Right cardiac atrium (tissue), 5 donors: ENCODE data around the gene TSPAN18. TPM values are rescaled to one million over a fixed set of nuclear protein-coding genes. Genes with fewer than 3 reads are reported as not detected.

Source experiments
- ATAC-seq, 2 donors: fragments of 200-7000 bp; cut with Tn5 transposase; one replicate each; pipeline versions ENCODE4 v1.8.0 to v1.9.1; 2020; ENCODE audit warnings: moderate library complexity in 2 of 2, mild to moderate bottlenecking in 1 of 2
- DNase-seq, 3 donors: peaks; one replicate each; pipeline ENCODE4 v3.0.0-alpha.2; 2020
- H3K27ac ChIP-seq: one replicate; pipeline ENCODE4 v1.5.1; 2013; ENCODE audit warnings: mild to moderate bottlenecking, low read length, control low read depth, moderate library complexity
- H3K27me3 ChIP-seq: one replicate; pipeline ENCODE4 v1.6.1; 2013; ENCODE audit not compliant: control insufficient read depth, insufficient read depth
- H3K4me1 ChIP-seq: one replicate; pipeline ENCODE4 v1.6.1; 2013; ENCODE audit warnings: low read length; ENCODE audit not compliant: control insufficient read depth, insufficient read depth
- H3K4me3 ChIP-seq: one replicate; pipeline ENCODE4 v1.5.1; 2013; ENCODE audit warnings: low read length, control low read depth
- H3K9me3 ChIP-seq: one replicate; pipeline ENCODE4 v1.6.1; 2013; ENCODE audit warnings: low read length; ENCODE audit not compliant: control insufficient read depth
- WGBS: extraction: QIAGEN DNeasy Blood & Tissue Kit; methylation state at CpG from one replicate; pipeline ENCODE4 v1.1.7; 2013; 5-methylcytosine and 5-hydroxymethylcytosine counted together
- intact Hi-C, 4 donors: fragments of 100-400 bp; cut with DNase I; formaldehyde crosslinking; loops; one replicate each; pipeline versions ENCODE4 v1.11.0 to v1.14.0; 2022 to 2023
- polyA plus RNA-seq: library from polyadenylated mRNA; stranded (reverse); fragments of 200-250 nt; gene quantifications from one replicate; pipeline ENCODE4 v1.2.3, GENCODE V29; 2013
- total RNA-seq, 4 donors: library from RNA; stranded (reverse); fragmentation: NEBNext Ultra II Directional; extraction: Animal tissue kit (Norgen Biotek cat#: 25700); gene quantifications; one replicate each; pipeline ENCODE4 v1.2.1, GENCODE V29; 2021
- donor health status: healthy with polysubstance abuse.
- donor health status: DM: no; HTN: yes; CAD: no.
- donor health status: DM: no; HTN: no; CAD: no.
- donor health status: DM: no; HTN: yes; CAD: no; lungs with severe emphysema.
- donor health status: DM: yes; HTN: yes; CAD: no.

Gene TSPAN18
- total and polyA plus RNA-seq, 5 donors = 120 to 236 (median 192) TPM

- Histone ChIP-seq H3K27me3 (no peaks in the 10 kb centered on the region), H3K27ac (no peak overlapping the region), H3K4me3 (no peak overlapping the region), H3K4me1 (peaks cover 6% of the 10 kb centered on the region), H3K9me3 (no peaks in the 10 kb centered on the region)
- intact Hi-C loops = no loop called here
- DNase-seq = no peak
- 52% methylated on average over 10 of the region's 10 CpGs for WGBS
- no peak for ATAC-seq
Observed at GRCh38 chr11:44799012-44799411, 72.2 kb downstream of the TSPAN18 start.

DNA sequence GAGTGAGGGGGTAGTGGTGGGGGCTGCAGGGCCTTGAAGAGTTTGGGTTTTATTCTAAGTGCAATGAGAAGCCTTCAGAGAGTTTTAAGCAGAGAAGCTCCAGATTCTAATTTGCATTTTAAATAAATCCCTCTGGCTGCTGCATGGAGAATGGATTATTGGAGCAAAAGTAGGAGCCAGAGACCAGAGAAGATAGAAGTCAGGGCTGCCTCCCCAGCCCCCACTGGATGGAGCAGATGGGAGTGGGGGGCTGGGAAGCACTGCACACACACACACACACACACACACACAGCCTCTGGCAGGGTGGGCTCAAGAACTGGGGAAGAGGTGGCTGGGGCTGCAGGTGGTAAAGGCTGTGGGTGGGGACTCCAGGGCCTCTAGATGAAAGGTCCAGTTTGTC is 75.6 kb downstream of the TSPAN18 start:
- DNase-seq = no peak
- intact Hi-C loops = no loop called here
- Histone ChIP-seq H3K4me3 (no peak overlapping the region), H3K27ac (no peak overlapping the region), H3K4me1 (peaks cover 12% of the 10 kb centered on the region), H3K27me3 (no peaks in the 10 kb centered on the region), H3K9me3 (no peaks in the 10 kb centered on the region)
- ATAC-seq = no peak

DNA sequence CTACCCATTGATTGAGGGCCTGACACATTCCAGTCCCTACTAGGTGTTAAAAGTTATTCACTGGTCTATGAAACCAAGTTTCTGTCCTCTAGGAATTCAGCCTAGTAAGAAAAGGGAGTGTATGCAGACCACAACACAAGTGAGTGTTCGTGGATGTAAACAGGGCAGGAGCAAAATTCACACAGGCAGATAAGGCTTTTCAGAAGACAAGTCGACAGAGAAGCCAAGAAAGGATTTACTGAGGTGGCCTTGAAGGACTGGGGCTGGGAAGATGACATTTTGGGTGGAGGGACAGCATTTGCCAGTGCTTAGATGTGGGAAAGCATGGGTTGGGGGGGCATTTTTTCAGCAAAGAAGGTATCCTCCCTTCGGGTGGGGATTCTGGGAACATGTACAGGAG is 76.2 kb downstream of the TSPAN18 start:
- intact Hi-C loops = no loop called here
- H3K9me3 ChIP-seq = no peaks in the 10 kb centered on the region
- DNase-seq (no peak), ATAC-seq (no peak)
- peaks cover 16% of the 10 kb centered on the region for H3K4me1 ChIP-seq
- H3K27ac ChIP-seq = no peak overlapping the region
- WGBS = 63% methylated on average over 3 of the region's 3 CpGs
- no peaks in the 10 kb centered on the region for H3K27me3 ChIP-seq
- no peak overlapping the region for H3K4me3 ChIP-seq

DNA sequence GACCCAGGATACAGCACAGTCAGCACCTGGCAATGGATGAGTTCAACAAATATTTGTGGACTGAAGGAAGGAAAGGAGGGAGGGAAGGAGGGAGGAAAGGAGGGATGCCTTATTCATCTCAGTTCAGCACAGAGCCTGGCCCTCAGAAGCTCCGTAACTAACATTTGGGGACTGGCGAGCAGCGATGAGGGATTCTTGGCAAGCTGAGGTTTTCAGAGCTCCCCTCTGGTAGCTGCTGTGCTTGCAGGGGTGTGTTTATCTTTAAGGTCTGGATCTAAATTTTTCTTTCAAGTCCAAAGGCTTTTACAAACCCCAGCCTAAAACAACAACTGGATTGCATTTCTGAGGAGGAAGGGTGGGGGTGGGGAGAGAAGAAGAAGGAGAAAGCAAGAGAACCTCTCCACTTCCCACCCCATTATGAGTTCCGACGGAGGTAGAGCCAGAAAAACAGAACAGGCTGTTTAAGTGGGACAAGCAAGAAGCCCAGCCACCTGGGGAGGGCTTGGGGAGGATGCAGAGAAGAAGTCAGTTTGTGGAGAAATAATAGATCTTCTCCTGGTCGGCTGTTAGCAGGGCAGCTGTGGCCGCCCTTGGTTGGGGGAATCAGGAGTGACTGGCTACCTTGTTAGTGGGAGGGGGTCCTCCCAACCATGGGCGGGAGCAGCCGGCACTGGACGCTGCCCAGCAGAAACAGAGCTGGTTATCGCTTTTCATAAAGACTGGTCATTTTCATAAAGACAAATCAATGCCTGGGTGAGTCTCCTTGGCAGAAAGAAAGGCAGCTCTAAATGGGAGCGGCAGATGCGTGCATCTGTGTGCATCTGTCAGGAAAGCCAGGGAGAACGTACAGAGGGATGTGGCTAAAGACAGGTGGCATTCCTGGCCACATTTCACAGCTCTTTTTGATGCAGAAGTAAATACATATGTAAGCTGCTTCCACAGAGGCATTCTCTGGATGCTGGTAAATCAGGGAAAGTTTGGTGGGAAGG is 78.0 kb downstream of the TSPAN18 start:
- 35% methylated on average over 14 of the region's 14 CpGs for WGBS
- Histone ChIP-seq H3K4me3 (no peak overlapping the region), H3K27ac (peak overlapping the region; percentile 10), H3K27me3 (no peaks in the 10 kb centered on the region), H3K4me1 (peaks cover 11% of the 10 kb centered on the region), H3K9me3 (no peaks in the 10 kb centered on the region)
- ATAC-seq = peak; percentile 12 to 43
- intact Hi-C loops = no loop called here
- DNase-seq = peak in 1 of 3 donors; percentile 33

GRCh38 chr11:44805596-44805995 is 78.8 kb downstream of the TSPAN18 start:
- Histone ChIP-seq H3K4me1 (peaks cover 10% of the 10 kb centered on the region), H3K27me3 (no peaks in the 10 kb centered on the region), H3K9me3 (no peaks in the 10 kb centered on the region), H3K4me3 (no peak overlapping the region), H3K27ac (no peak overlapping the region)
- intact Hi-C loops = no loop called here
- WGBS = 81% methylated on average over 6 of the region's 6 CpGs
- DNase-seq (no peak), ATAC-seq (no peak)

DNA sequence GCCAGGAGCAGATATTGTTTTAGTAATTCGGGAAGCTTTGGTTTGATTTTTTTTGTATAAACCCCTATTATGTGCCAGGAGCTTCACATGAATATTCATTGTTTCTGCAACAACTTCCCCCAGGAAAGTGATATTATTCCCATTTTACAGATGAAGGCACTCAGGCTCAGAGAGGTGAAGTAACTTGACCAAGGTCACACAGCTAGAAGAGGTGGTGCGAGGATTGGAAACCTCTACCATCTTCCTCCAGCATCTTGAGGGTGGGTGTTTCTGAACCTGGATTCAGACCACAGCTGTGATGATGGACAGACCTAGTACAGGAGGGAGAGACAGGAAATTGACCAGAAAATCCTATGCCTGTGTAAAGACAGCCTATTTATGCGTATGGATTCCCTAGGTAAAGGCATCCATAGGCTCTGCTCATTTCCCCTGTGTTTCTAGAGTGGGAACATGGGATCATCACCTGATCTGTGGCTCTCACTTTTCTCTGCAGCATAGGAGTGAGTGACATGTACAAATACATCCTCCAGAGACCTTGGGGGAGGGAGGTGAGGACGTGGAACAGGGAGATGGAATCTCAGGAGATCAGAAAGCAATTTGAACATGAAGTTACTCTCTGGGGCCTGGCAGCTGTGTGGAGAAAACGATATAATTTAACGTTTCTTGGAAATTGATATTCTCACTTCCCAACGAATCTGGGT is 81.4 kb downstream of the TSPAN18 start:
- 71% methylated on average over 7 of the region's 7 CpGs for WGBS
- no peaks in the 10 kb centered on the region for H3K27me3 ChIP-seq
- no peak overlapping the region for H3K27ac ChIP-seq
- H3K9me3 ChIP-seq = no peaks in the 10 kb centered on the region
- intact Hi-C loops = no loop called here
- ATAC-seq = no peak
- DNase-seq = peak in 1 of 3 donors; percentile 2
- H3K4me3 ChIP-seq = no peak overlapping the region
- H3K4me1 ChIP-seq = peaks cover 22% of the 10 kb centered on the region

GRCh38 chr11:44809283-44809682 is 82.5 kb downstream of the TSPAN18 start:
- no peaks in the 10 kb centered on the region for H3K27me3 ChIP-seq
- H3K4me1 ChIP-seq = peaks cover 26% of the 10 kb centered on the region
- WGBS = 78% methylated on average over 6 of the region's 6 CpGs
- DNase-seq (peak in 1 of 3 donors; percentile 2), ATAC-seq (no peak)
- H3K27ac ChIP-seq = no peak overlapping the region
- no peak overlapping the region for H3K4me3 ChIP-seq
- intact Hi-C loops = no loop called here
- H3K9me3 ChIP-seq = no peaks in the 10 kb centered on the region

GRCh38 chr11:44811841-44812448 is 85.2 kb downstream of the TSPAN18 start:
- Histone ChIP-seq H3K27ac (peak overlapping the region; percentile 68), H3K4me3 (no peak overlapping the region), H3K4me1 (peaks cover 22% of the 10 kb centered on the region), H3K27me3 (no peaks in the 10 kb centered on the region), H3K9me3 (no peaks in the 10 kb centered on the region)
- 54% methylated on average over 6 of the region's 6 CpGs for WGBS
- ATAC-seq (no peak), DNase-seq (no peak)
- intact Hi-C loops = loop anchor here in 1 of 4 donors (10.0 kb wide), 1 partner anchor 63 kb away; no protein-coding TSS in a partner anchor

GRCh38 chr11:44812971-44813370 is 86.2 kb downstream of the TSPAN18 start:
- H3K27ac ChIP-seq = peak overlapping the region; percentile 68
- intact Hi-C loops = loop anchor here in 1 of 4 donors (10.0 kb wide), 1 partner anchor 62 kb away; no protein-coding TSS in a partner anchor
- no peak for DNase-seq
- H3K4me3 ChIP-seq = no peak overlapping the region
- H3K27me3 ChIP-seq = no peaks in the 10 kb centered on the region
- WGBS = 58% methylated on average over 9 of the region's 9 CpGs
- H3K9me3 ChIP-seq = no peaks in the 10 kb centered on the region
- ATAC-seq = peak; percentile 25 to 47
- H3K4me1 ChIP-seq = peaks cover 22% of the 10 kb centered on the region

- intact Hi-C loops = loop anchor here in 1 of 4 donors (10.0 kb wide), 1 partner anchor 61 kb away; no protein-coding TSS in a partner anchor
- peak; percentile 69 to 70 for ATAC-seq
- no peaks in the 10 kb centered on the region for H3K9me3 ChIP-seq
- peak overlapping the region; percentile 68 for H3K27ac ChIP-seq
- DNase-seq = peak; percentile 53 to 71 (median 70)
- WGBS = 28% methylated on average over 4 of the region's 4 CpGs
- peaks cover 22% of the 10 kb centered on the region for H3K4me1 ChIP-seq
- no peaks in the 10 kb centered on the region for H3K27me3 ChIP-seq
- no peak overlapping the region for H3K4me3 ChIP-seq
Observed at GRCh38 chr11:44813401-44813800, 86.6 kb downstream of the TSPAN18 start.
